Lung microvascular endothelial cell (primary cell): Measurements from ENCODE around the gene DDX24. TPM values are rescaled to one million over a fixed set of nuclear protein-coding genes. Genes with fewer than 3 reads are reported as not detected.

ENCODE experiments used
- DNase-seq, 2 donors: peaks; one replicate each; pipeline versions ENCODE4 v3.0.0 to v3.0.0-alpha.2; 2010; ENCODE audit warnings: low read depth in 2 of 2
- total RNA-seq: library from RNA; depleted of rRNA; stranded (reverse); fragments of >200 nt; gene quantifications from 2 replicates; pipeline ENCODE4 v1.2.1, GENCODE V29; 2014

DDX24 gene
- total RNA-seq, 1 donor from 2014 or later: 79.8 TPM

DNA sequence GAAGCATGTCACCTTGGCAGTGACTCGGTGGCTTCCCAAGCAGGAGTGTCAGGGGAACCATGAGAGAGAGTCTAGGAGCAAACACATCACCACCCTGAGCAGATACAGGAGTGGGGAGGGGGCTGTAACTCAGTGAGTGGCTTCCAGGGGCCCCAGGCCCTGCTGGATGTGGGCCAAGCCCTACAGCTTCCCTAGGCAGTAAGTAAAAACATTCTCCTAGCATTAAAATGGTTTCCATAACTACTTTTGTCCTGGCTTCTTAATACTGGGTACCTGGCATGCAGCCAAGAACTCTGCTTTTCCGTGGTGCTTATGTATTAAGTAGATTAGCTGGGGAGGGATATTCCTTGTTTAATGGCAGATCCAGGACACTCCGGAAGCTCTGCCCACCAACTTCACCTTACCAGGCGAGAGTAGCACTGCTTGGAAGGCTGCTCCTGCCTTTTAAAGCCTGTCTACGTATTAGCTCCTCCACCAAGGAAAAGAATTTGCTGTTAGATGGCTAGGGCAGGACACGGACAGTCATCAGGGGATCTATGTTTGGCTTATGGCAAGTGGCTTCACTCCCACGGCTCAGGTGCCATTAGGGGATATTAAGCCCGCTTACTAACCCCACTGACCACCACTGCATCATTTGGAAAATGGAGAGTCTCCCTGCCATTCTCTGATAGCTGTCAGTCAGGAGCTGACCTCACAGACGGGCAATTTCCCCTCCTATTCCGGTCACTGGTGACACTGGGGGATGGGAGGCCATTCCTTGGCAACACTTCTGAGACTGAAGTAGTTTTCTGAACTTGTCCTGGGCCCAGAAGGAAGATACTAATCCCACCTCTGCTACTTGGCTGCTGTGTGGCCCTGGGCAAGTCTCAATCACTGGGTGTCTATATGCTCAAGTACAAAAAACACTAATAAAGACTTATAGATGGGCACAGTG is 32.0 kb downstream of the DDX24 start:
- DNase-seq: no peak

GRCh38 chr14:94047581-94047980 is 33.4 kb downstream of the DDX24 start:
- no peak for DNase-seq

- no peak for DNase-seq
These were observed 34.2 kb downstream of the DDX24 start for GRCh38 chr14:94046696-94047250.

GRCh38 chr14:94045563-94046345 is 35.2 kb downstream of the DDX24 start:
- DNase-seq: no peak

DNA sequence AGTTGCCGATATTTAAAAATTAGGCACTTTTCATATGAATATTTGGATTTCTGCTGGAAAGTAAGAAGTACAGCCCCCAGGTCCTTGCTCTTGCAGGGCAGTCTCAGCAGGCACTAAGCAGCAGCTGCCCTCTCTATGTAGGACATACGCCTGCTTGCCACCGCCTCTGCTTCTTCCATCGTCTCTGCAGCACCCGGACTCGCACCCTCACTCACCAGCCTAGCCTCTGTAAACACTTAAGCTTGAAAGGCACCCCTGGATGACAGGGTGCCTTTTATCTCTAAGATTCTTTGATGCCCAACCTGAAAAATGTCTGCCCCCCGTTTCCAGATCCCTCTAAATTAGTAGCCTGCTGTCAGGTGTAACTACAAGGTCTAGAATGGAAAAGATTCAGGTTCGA is 35.9 kb downstream of the DDX24 start:
- no peak for DNase-seq

DNA sequence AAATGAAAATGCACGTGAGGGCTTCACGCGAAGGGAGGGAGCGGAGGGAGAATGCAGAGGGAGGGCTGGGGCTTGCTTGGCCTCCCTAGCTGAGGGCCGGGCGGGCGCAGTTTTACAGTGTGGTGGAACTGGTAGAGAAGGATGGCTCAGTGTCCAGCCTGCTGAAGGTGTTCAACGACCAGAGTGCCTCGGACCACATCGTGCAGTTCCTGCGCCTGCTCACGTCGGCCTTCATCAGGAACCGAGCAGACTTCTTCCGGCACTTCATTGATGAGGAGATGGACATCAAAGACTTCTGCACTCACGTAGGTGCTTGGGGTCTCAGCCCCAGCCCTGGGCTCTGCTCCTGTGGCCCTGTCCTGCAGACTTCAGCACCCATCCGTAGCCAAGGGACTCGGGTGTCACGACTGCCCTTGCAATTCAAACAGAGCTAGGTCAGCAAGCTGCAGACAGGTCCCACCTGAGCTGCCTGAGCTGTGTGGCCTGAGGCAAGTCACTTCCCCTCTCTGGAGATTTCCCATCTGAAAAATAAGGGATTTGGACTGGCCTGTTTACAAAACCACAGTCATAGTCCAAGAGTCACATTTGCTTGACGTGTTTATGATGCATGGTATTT is 36.4 kb downstream of the DDX24 start:
- no peak for DNase-seq

- DNase-seq: no peak
These were observed 37.1 kb downstream of the DDX24 start for GRCh38 chr14:94043756-94044475.

DNA sequence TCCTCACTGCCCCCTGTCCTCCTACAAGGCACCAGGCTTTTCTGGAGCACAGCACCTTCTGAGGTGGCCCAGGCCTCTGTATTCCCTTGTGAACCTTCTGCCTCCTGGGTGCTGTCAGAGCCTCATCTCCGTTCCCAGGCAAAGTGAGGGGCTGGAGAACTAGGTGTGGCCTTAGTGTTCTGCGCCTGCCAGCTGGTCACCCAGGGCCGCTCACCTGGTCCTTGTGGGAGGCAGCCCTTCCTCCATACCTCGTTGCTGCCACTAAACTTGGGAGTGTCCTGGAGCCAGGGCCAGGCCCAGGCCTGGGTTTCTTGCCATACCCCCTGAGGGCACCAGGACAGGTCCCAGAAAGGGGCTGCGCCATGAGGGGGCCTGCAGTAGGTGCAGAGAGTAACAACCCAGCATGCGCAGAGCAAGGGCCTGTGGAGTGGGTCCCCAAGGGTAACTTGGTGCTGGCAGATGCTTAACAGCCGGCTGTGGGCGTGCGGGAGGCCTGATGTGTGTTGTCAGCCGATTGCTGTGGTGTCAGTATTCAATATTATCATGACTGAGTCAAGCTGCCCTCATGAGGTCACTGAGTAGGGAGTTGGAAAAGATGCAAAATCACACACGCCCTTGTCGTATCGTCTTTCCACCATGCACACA is 37.8 kb downstream of the DDX24 start:
- no peak for DNase-seq

GRCh38 chr14:94042433-94043091 is 38.4 kb downstream of the DDX24 start:
- no peak for DNase-seq

DNA sequence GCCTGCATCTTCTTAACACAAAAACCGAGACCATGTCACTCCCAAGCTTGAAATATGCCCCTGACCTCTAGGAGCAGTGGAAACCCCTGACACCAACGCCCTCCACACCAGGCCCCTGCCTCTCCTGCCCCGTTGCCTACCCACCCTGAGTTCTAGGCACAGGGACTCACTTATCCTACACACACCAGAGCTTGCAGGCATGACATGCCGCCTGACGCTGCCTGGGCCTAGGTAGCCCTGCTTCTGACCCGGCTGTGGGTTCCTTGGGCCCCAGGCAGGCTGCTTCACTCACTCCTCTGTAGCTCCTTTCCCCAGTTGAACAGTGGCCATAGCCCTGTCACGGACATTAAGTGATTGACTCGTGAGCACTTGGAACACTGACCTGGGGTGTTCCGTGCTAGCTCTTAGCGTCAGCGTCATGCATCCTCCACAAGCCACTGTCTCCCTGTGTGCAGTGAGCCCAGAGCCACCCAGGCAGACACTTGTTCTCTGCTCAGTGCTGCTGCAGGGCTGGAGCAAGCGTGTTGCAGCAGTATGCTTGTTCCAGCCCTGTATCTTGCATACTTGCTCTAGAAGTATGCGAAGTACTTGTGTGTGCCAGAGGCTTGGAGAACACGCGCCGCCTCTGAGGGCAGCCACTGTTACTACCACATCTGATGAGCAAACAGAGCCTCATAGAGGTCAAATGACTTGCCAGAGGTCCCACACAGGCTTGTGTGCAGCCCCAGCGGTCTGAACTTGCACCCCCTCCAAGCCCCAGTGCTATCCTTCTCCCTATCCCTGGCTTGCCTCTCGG is 39.3 kb downstream of the DDX24 start:
- DNase-seq: no peak

DNA sequence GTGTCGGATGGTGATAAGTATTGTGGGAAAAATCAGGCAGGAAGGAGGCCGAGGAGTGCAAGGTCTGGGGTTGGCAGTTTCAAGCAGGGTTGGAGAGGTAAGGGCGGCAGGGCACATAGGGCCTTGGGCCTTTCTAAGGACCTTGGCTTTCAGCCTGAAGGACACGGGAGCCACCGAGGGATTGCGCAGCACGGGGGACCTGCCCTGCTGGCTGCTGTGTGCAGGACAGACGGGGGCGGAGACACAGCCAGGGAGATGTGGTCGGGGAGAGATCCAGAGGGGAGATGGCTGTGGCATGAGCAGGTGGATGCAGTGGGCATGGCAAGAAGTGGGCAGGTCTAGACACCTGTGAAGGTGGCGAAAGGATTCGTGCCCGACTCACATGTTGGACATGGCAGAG is 40.2 kb downstream of the DDX24 start:
- no peak for DNase-seq

DNA sequence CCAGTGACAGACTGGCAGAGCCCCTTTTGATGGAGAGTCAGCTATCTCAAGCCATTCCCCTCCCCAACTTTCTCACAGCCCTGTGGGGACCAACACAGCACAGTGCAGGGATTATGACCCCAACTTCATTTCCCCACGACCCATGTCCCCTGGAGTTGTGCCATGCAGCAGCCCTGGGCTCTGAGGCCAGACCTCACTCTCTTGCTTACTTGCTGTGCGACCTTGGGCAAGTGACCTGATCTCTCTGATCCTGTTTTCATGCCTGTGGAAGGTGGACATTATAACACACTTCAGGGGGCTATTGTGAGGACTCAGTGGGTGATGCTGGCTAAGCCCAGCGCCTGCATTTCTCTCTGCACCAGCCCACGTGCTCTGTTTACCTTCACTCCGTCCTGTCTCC is 40.8 kb downstream of the DDX24 start:
- no peak for DNase-seq

DNA sequence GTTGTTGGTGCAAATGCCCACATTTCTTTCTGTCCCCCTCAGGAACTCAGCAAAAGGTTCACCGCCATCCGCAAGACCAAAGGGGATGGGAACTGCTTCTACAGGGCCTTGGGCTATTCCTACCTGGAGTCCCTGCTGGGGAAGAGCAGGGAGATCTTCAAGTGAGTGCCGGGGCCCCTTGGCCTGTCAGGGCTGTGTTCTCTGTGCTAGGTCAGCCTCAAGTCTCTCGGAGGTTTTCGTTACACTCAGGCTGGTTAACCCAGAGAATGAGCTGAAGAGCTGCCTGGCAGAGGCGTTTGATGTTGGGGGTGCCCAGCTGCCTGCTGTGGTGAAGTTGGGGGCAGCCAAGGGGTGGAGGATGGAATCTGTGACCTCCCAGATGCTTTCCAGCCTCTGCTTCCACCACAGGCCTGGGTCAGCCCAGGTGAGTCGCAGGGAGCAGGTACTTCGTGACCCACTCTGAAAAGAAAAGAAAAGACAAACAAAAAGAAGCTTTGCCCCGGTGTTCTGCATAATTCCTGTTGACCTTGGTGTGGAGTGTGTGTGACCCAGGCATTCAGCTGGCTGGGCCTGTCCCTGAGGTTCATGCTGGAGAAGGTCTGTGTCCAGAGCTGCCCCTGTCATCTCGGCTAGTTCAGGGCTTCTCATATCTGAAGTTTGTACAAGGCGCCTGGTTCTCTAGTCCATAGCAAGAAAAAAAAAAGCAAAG is 41.9 kb downstream of the DDX24 start:
- no peak for DNase-seq

- no peak for DNase-seq
These were observed 42.5 kb downstream of the DDX24 start for GRCh38 chr14:94038510-94038909.

DNA sequence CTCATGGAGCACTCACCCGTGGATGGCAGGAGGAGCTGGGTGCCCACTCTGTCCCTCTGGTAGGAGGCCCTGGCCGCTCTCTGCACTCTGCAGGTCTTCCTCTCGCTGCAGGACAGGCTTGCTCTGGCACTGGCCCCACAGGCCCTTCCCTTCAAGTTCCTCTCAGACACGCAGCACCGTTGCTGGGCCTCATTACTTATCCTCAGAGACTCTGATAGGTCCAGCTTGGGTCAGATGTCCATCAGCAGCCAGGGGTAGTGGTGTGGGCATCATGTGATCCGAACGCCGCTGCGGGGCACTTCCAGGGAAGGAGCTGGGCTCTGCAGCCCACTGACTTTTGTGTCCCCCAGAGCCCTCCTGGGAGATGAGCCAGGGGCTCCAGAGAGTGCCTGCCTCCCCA is 43.0 kb downstream of the DDX24 start:
- DNase-seq: no peak

- DNase-seq: peak; percentile 69 to 72
These were observed 44.5 kb downstream of the DDX24 start for GRCh38 chr14:94036313-94037167.

GRCh38 chr14:94034886-94035285 is 46.1 kb downstream of the DDX24 start:
- DNase-seq: no peak

DNA sequence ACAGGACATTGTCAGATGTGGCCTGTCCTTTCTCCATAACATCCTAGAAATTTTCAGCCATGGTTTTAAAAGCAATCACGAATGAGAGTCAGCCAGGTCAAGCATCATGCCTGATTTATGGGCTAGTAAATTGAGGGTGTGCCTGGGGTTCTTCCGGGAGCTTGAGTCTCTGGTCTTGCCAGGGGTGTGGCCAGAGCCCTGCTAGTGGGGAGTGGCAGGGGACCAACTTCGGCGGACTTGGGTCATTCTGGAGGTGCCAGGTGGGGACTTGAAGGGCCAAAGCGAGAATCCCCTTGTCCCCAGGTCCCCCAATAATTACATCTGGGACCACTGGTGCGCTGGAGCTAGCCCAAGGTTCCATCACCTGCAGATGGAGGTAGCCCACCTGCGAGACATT is 49.1 kb downstream of the DDX24 start:
- no peak for DNase-seq
